NCI-H226 (cell line): ENCODE measurements around the gene DEFB128.
A peak's percentile ranks its signal among the peaks of the same experiment; 100 is the strongest.
"Not testable (repeated sequence)": the region's sequence is repeated elsewhere in the genome, so short reads cannot be mapped to it uniquely, and the experiment has no call there.

Experiments
- DNase-seq: peaks from one replicate; pipeline ENCODE4 v3.0.0-alpha.2; 2015

DEFB128 gene

GRCh38 chr20:189611-190010, at the start of gene DEFB128:
DEFB128 (minus strand) TSS chr20:189711; CDS start chr20:189623, 88 bp downstream.
- DNase-seq: no peak

- DNase-seq: no peak
Measured at GRCh38 chr20:237929-238328, 48.4 kb upstream of the DEFB128 start.

GRCh38 chr20:237489-237888, 48.0 kb upstream of the DEFB128 start:
- no peak for DNase-seq

GRCh38 chr20:235891-236290, 46.4 kb upstream of the DEFB128 start:
- no peak for DNase-seq

- no peak for DNase-seq
Measured at GRCh38 chr20:227439-228105, 38.1 kb upstream of the DEFB128 start.

GRCh38 chr20:226958-227357, 37.4 kb upstream of the DEFB128 start, which contains the start of gene DEFB129:
DEFB129 (plus strand) TSS chr20:227258; CDS start chr20:227289, 31 bp downstream.
- DNase-seq: no peak

- DNase-seq: not testable (repeated sequence)
Measured at GRCh38 chr20:225879-226278, 36.4 kb upstream of the DEFB128 start.

GRCh38 chr20:221258-221830, 31.8 kb upstream of the DEFB128 start:
- no peak for DNase-seq

- no peak for DNase-seq
Measured at GRCh38 chr20:219290-220115, 30.0 kb upstream of the DEFB128 start.

- DNase-seq: no peak
Measured at GRCh38 chr20:217266-217665, 27.8 kb upstream of the DEFB128 start.

GRCh38 chr20:215796-216195, 26.3 kb upstream of the DEFB128 start:
- DNase-seq: no peak

- DNase-seq: no peak
Measured at GRCh38 chr20:214383-214782, 24.9 kb upstream of the DEFB128 start.

GRCh38 chr20:210809-211502, 21.4 kb upstream of the DEFB128 start:
- DNase-seq: no peak

GRCh38 chr20:208942-209566, 19.5 kb upstream of the DEFB128 start:
- DNase-seq: peak; percentile 6

- DNase-seq: not testable (repeated sequence)
Measured at GRCh38 chr20:203630-204029, 14.1 kb upstream of the DEFB128 start.

- DNase-seq: no peak
Measured at GRCh38 chr20:199996-200395, 10.5 kb upstream of the DEFB128 start.

- DNase-seq: no peak
Measured at GRCh38 chr20:198225-198624, 8.7 kb upstream of the DEFB128 start.

GRCh38 chr20:187733-188132, 1.8 kb downstream of the DEFB128 start:
- no peak for DNase-seq

GRCh38 chr20:184288-184687, 5.2 kb downstream of the DEFB128 start:
- DNase-seq: no peak

- DNase-seq: no peak
Measured at GRCh38 chr20:168876-169275, 20.6 kb downstream of the DEFB128 start.

- DNase-seq: no peak
Measured at GRCh38 chr20:164618-165017, 24.9 kb downstream of the DEFB128 start.

GRCh38 chr20:157154-157553, 32.4 kb downstream of the DEFB128 start, which contains the start of gene DEFB127:
DEFB127 (plus strand) TSS chr20:157454; CDS start chr20:157545, 91 bp downstream.
- DNase-seq: no peak

GRCh38 chr20:152131-152530, 37.4 kb downstream of the DEFB128 start:
- no peak for DNase-seq
